GM18507 (cell line): ENCODE data around the gene OSBP2.
A peak's percentile ranks its signal among the peaks of the same experiment; 100 is the strongest.

Experiments
- DNase-seq: peaks from one replicate; pipeline ENCODE4 v3.0.0; 2011; ENCODE audit warnings: low read depth; ENCODE audit not compliant: insufficient read length; ENCODE audit errors: extremely low spot score
- FAIRE-seq: peaks from 2 replicates; lab custom pipeline; 2011; peaks lifted over from hg19 to GRCh38; lab: Jason Lieb, UNC

OSBP2 gene

DNA sequence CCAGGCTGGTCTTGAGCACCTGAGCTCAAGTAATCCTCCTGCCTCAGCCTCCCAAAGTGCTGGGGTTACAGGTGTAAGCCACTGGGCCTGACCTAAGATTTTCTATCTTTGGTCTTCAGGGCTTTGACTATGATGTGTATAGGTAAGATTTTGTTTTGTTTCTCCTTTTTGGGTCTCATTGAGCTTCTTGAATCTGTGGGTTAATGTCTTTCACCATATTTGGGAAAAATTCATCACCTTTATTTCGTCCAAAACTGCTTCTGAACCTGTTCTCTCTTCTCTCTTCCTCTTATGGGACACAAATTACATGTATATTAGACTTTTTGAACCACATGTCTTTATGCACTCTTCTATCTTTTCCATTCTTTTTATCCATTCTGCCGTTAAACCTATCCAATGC is 100.4 kb downstream of the OSBP2 start:
- FAIRE-seq = no peak
- DNase-seq = no peak

DNA sequence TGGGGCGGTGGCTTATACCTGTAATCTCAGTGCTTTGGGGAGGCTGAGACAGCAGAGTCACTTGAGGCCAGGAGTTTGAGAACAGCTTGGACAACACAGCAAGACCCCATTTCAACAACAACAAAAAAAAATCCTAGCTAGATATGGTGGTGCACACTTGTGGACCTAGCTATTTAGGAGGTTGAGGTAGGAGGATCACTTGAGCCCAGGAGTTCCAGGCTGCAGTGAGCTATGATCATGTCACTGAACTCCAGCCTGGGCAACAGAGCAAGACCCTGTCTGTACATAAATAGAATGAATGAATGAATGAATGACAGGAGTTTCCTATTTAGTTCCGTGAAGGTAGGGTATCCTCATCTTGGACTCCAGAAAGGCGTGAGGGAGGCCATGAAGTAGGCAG is 107.0 kb downstream of the OSBP2 start:
- no peak for FAIRE-seq

GRCh38 chr22:30802202-30803166 is 107.8 kb downstream of the OSBP2 start:
- FAIRE-seq = peak; percentile 38
- DNase-seq = peak; percentile 26

More for the DNA sequence above, 107.0 kb downstream of the OSBP2 start:
- no peak for DNase-seq

DNA sequence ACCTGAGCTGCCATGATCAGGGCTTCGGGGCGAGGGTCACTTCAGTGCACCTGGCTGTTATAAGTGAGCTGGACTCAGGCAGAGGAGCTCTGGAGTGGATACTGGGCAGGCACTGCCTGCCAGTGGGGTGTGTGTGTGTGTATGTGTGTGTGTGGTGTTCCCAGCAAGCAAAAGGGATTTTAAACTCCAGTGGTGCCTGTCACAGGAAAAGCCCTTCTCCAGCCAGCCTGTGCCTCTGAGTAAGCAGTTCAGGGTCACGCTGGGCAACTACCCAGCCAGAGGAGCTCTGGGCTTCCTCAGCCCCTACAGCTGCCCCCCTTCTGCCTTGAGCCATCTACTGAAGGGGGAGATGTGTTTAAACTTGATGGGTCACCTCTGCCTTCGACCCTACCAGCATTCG is 109.0 kb downstream of the OSBP2 start:
- no peak for FAIRE-seq

GRCh38 chr22:30804626-30805025 is 110.0 kb downstream of the OSBP2 start:
- FAIRE-seq (no peak), DNase-seq (no peak)

More for the DNA sequence above, 109.0 kb downstream of the OSBP2 start:
- no peak for DNase-seq

- no peak for DNase-seq
- no peak for FAIRE-seq
These were observed 111.8 kb downstream of the OSBP2 start for GRCh38 chr22:30806391-30806861.

DNA sequence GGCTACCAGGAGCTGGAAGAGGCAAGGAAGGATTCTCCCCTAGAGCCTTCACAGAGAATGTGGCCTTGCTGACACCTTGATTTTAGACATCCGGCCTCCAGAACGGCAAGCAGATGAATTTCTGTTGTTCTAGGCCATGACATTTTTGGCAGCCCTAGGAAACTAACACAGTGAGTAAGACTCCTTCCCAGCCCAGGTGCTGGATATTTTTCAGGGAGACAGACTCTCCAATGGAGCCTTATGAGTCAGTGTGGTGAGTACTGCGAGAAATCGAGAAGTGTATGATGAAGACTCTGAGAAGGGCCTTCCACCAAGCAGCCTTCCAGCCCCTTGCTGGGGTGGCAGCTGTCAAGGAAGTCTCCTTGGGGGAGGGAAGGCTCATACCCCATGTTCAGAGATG is 114.4 kb downstream of the OSBP2 start:
- DNase-seq = no peak
- no peak for FAIRE-seq

- DNase-seq (no peak), FAIRE-seq (no peak)
These were observed 115.4 kb downstream of the OSBP2 start for GRCh38 chr22:30810105-30810504.

DNA sequence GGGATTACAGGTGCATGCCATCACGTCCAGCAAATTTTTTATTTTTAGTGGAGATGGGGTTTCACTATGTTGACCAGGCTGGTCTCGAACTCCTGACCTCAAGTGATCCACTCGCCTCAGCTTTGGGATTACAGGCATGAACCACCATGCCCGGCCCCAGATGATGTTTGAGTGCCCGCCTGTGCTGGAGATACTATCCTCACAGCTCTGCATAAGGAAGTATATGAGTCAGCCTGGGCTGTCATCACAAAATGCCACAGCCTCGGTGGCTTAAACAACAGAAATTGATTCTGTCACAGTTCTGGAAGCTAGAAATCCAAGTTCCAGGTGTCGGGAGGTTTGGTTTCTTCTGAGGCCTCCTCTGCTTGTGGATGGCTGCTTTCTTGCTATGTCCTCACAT is 119.3 kb downstream of the OSBP2 start:
- FAIRE-seq (no peak), DNase-seq (no peak)

DNA sequence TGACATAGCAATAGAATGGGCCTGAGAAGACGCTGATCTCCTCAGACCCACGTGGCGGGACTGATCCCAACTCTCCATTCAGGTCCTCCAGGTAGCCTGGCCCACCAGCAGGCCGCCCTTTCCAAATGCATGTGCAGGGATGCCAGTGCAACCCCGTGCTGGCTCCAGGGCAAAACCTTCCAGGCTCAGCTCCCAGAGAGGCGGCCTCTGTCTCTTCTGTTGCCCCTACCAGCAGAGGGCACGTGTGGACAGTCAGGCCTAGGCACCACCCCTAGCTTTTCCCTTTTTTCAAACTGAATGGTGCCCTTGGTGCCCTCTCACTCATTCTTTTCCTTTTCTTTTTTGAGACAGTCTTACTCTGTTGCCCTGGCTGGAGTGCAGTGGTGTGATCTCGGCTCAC is 121.7 kb downstream of the OSBP2 start:
- DNase-seq (no peak), FAIRE-seq (no peak)

DNA sequence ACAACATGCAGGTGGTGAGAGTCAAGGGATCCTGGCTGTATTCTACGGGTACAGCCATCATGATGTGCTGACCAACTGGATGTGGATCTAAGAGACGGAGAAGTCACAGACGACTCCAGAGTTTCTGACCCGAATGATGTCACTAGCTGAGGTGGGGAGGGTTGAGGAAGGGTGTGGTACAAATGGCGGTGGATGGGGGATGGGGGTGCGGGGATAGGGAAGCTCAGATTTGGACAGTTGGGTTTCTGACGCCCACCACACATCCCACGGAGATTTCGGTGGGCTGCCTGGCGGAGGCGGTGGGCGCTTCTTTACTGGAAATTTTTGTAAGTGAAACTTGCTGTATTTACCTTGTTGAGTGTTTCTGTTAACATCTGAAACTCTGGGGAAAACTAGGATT is 126.7 kb downstream of the OSBP2 start:
- DNase-seq = no peak
- no peak for FAIRE-seq

GRCh38 chr22:30821863-30822215 is 127.2 kb downstream of the OSBP2 start:
- FAIRE-seq = no peak

DNA sequence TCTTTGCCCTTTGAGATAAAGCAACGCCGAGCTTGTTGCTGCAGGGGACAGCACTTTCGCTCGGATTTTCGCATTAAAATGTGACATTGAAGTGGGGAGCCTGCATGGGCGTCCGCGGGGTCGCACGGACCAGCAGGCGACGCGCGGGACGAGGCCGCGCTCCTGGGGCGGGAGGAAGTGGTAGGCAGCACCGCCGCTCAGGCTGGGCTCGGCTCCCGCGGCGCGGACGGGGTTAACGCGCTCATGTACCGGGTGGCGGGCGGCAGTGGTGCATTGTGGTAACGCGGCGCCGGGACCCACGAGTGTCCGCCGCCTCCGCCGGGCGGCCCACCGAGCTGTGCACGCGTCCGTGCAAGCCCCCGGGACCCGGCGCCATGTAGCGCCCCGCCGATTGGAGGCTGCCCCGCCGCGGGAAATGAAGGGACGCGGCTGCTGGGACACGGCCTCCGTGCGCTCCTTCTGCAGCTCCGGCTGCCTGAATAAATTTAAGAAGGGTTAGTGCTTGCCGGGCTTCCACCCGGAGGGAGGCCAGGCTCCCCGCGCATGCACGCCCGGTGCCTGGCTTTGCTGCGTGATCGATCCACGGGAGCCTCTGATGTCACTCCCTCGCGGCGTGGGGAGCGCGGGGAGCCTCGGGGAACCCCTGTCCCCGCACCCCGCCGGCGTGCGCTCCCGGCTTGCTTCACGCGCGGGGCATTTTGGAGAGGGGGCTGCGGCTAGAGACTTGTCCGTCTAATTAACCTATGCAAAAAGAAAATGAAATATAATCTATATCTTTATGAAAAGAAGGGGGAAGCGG is 127.7 kb downstream of the OSBP2 start:
- FAIRE-seq = no peak
- DNase-seq = no peak

More at GRCh38 chr22:30821863-30822215, 127.2 kb downstream of the OSBP2 start:
- no peak for DNase-seq

GRCh38 chr22:30823015-30823370 is 128.3 kb downstream of the OSBP2 start:
- DNase-seq = no peak
- FAIRE-seq = no peak

GRCh38 chr22:30824096-30824495 is 129.4 kb downstream of the OSBP2 start:
- no peak for DNase-seq
- FAIRE-seq = no peak

- no peak for FAIRE-seq
- DNase-seq = no peak
These were observed 130.0 kb downstream of the OSBP2 start for GRCh38 chr22:30824711-30825110.

DNA sequence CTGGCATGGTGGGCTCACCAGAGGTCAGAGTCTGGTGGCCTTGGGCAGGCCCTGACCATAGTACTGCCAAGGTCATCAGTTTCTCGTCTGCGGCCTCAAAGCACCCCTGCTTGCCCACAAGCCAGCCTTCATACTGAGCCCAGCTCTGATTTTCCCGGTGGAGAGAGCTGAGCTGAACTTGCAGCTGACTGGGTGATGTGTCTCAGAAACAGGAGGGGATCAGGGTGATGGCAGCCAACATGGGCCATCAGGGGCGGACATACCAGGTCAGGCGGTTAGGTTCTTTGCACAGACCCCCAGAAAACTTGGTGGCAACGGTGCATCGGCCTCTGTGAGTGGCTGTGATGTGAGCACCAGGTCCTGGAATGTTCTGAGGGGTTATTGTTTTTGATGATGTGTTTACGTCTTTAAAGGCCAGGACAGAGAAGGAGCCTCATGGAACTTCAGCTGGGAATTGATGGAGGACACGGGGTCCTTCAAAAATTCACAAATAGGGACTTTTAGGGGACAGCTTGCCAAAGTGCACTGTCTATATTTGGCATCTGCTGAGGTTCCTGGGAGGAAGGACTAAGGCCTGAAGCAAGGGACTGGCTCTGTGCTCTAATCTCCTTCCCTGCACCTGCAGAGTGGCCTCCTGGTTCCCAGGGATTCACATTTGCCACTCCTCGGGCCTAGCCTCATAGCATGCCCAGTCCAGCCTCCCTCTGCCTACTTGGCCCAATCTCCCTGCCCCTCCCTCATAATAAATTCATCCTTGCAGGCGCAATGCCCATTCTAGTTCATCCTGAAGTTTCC is 131.2 kb downstream of the OSBP2 start:
- FAIRE-seq = no peak
- no peak for DNase-seq

GRCh38 chr22:30826670-30827355 is 132.1 kb downstream of the OSBP2 start:
- DNase-seq = no peak
- no peak for FAIRE-seq

- no peak for FAIRE-seq
- no peak for DNase-seq
These were observed 133.0 kb downstream of the OSBP2 start for GRCh38 chr22:30827646-30828045.
